GM20000 (cell line): ENCODE results near the gene NUMB.
"Not testable (repeated sequence)": the region's sequence is repeated elsewhere in the genome, so short reads cannot be mapped to it uniquely, and the experiment has no call there.

ENCODE experiments used
- DNase-seq: peaks from one replicate; pipeline ENCODE4 v3.0.0; 2012; ENCODE audit warnings: low spot score
- CTCF ChIP-seq: IDR thresholded peaks from 2 replicates; pipeline ENCODE4 v1.5.1; 2012; ENCODE audit warnings: mild to moderate bottlenecking, control low read depth; ENCODE audit errors: extremely low read depth, missing control alignments

The NUMB gene

GRCh38 chr14:73437206-73437605 lies 21.1 kb downstream of the NUMB start:
- no peak for TF ChIP-seq CTCF
- DNase-seq: no peak

GRCh38 chr14:73432124-73432523 lies 26.2 kb downstream of the NUMB start:
- no peak for TF ChIP-seq CTCF
- DNase-seq: no peak

- no peak for DNase-seq
Observed at GRCh38 chr14:73428353-73428824, 30.0 kb downstream of the NUMB start.

GRCh38 chr14:73427516-73428264 lies 30.7 kb downstream of the NUMB start:
- no peak for DNase-seq
- TF ChIP-seq CTCF: no peak

More at GRCh38 chr14:73428353-73428824, 30.0 kb downstream of the NUMB start:
- no peak for TF ChIP-seq CTCF

GRCh38 chr14:73426877-73427276 lies 31.5 kb downstream of the NUMB start:
- TF ChIP-seq CTCF: no peak
- no peak for DNase-seq

GRCh38 chr14:73424453-73424852 lies 33.9 kb downstream of the NUMB start:
- TF ChIP-seq CTCF: no peak
- no peak for DNase-seq

GRCh38 chr14:73423092-73423491 lies 35.3 kb downstream of the NUMB start:
- not testable (repeated sequence) for DNase-seq

GRCh38 chr14:73422515-73422914 lies 35.8 kb downstream of the NUMB start:
- DNase-seq: no peak
- TF ChIP-seq CTCF: no peak
